Karpas-422 (cell line): ENCODE results near the gene FUT7. TPM values are rescaled to one million over a fixed set of nuclear protein-coding genes. Genes with fewer than 3 reads are reported as not detected.
A peak's percentile ranks its signal among the peaks of the same experiment; 100 is the strongest.

Experiments
- DNase-seq: peaks from one replicate; pipeline ENCODE4 v3.0.0-alpha.2; 2015
- H2AFZ ChIP-seq: fragments of 200-600 bp; sonication (generic); 2 replicates; pipeline ENCODE4 v1.6.1; 2014; ENCODE audit warnings: antibody characterized with exemption, low read length, mixed read lengths
- H3K27ac ChIP-seq: fragments of 200-600 bp; sonication (generic); 2 replicates; pipeline ENCODE4 v1.5.1; 2014; ENCODE audit warnings: mild to moderate bottlenecking, low read length, moderate library complexity
- H3K27me3 ChIP-seq: fragments of 200-600 bp; sonication (generic); 2 replicates; pipeline ENCODE4 v1.6.1; 2014; ENCODE audit warnings: low read length, mixed read lengths
- H3K36me3 ChIP-seq: fragments of 200-600 bp; sonication (generic); 2 replicates; pipeline ENCODE4 v1.6.1; 2014; ENCODE audit warnings: low read length, mixed read lengths; ENCODE audit not compliant: insufficient read depth
- H3K4me1 ChIP-seq: fragments of 200-600 bp; sonication (generic); 2 replicates; pipeline ENCODE4 v1.6.1; 2014; ENCODE audit warnings: mild to moderate bottlenecking, low read length, mixed read lengths
- H3K4me2 ChIP-seq: fragments of 200-600 bp; sonication (generic); 2 replicates; pipeline ENCODE4 v1.6.1; 2014; ENCODE audit warnings: low read length, low read depth, mild to moderate bottlenecking; ENCODE audit not compliant: poor library complexity, severe bottlenecking
- H3K4me3 ChIP-seq: fragments of 200-600 bp; sonication (generic); 2 replicates; pipeline ENCODE4 v1.5.1; 2014; ENCODE audit warnings: mild to moderate bottlenecking, antibody characterized with exemption, low read length, mixed read lengths
- H3K79me2 ChIP-seq: fragments of 200-600 bp; sonication (generic); 2 replicates; pipeline ENCODE4 v1.6.1; 2014; ENCODE audit warnings: mild to moderate bottlenecking, low read length, mixed read lengths
- H3K9ac ChIP-seq: fragments of 200-600 bp; sonication (generic); 2 replicates; pipeline ENCODE4 v1.6.0; 2014; ENCODE audit warnings: low read length
- H3K9me2 ChIP-seq: fragments of 200-600 bp; sonication (generic), shearing (Covaris generic); replicated peaks from 2 replicates; pipeline ENCODE4 v1.6.0; 2014; ENCODE audit warnings: mild to moderate bottlenecking, low read length, moderate library complexity; ENCODE audit not compliant: insufficient read depth
- H3K9me3 ChIP-seq: fragments of 300-700, 200-600 bp; sonication (generic); 2 replicates; pipeline ENCODE4 v1.6.1; 2014; ENCODE audit warnings: low read length, mixed read lengths
- H4K20me1 ChIP-seq: fragments of 200-600 bp; sonication (generic); 2 replicates; pipeline ENCODE4 v1.6.1; 2014; ENCODE audit warnings: mild to moderate bottlenecking, antibody characterized with exemption, low read length, low read depth; ENCODE audit not compliant: insufficient read depth
- total RNA-seq: library from RNA; depleted of rRNA; stranded (reverse); fragments of >200 nt; shearing (Covaris generic); gene quantifications from 2 replicates; pipeline ENCODE4 v1.2.3, GENCODE V29; 2014; ENCODE audit warnings: low replicate concordance

The FUT7 gene
- total RNA-seq, 1 experiment from 2014 or later = not detected

- no peaks in the 10 kb centered on the region for H3K4me1 ChIP-seq
- H4K20me1 ChIP-seq = no peaks in the 10 kb centered on the region
- no peaks in the 10 kb centered on the region for H3K9me2 ChIP-seq
- H2AFZ ChIP-seq = no peak overlapping the region
- no peak overlapping the region for H3K4me3 ChIP-seq
- no peaks in the 10 kb centered on the region for H3K9me3 ChIP-seq
- no peak overlapping the region for H3K4me2 ChIP-seq
- H3K36me3 ChIP-seq = no peaks in the 10 kb centered on the region
- no peaks in the 10 kb centered on the region for H3K27me3 ChIP-seq
- no peak overlapping the region for H3K27ac ChIP-seq
- H3K79me2 ChIP-seq = no peaks in the 10 kb centered on the region
- no peak overlapping the region for H3K9ac ChIP-seq
- DNase-seq = no peak
Measured at GRCh38 chr9:137015976-137016375, 15.9 kb downstream of the FUT7 start.

GRCh38 chr9:137015540-137015930 lies 16.4 kb downstream of the FUT7 start:
- Histone ChIP-seq H3K36me3 (no peaks in the 10 kb centered on the region), H3K4me3 (no peak overlapping the region)

GRCh38 chr9:137014776-137015539 lies 16.9 kb downstream of the FUT7 start:
- Histone ChIP-seq H2AFZ (no peak overlapping the region), H3K79me2 (no peaks in the 10 kb centered on the region), H3K27me3 (no peaks in the 10 kb centered on the region), H3K9me2 (no peaks in the 10 kb centered on the region), H3K9ac (no peak overlapping the region), H3K36me3 (no peaks in the 10 kb centered on the region), H3K4me3 (no peak overlapping the region), H4K20me1 (no peaks in the 10 kb centered on the region), H3K4me1 (no peaks in the 10 kb centered on the region), H3K4me2 (no peak overlapping the region), H3K27ac (no peak overlapping the region), H3K9me3 (no peaks in the 10 kb centered on the region)
- no peak for DNase-seq

More at GRCh38 chr9:137015540-137015930, 16.4 kb downstream of the FUT7 start:
- Histone ChIP-seq H2AFZ (no peak overlapping the region), H3K9me2 (no peaks in the 10 kb centered on the region), H3K4me2 (no peak overlapping the region), H3K27ac (no peak overlapping the region), H3K9ac (no peak overlapping the region), H3K79me2 (no peaks in the 10 kb centered on the region), H3K4me1 (no peaks in the 10 kb centered on the region), H4K20me1 (no peaks in the 10 kb centered on the region), H3K9me3 (no peaks in the 10 kb centered on the region), H3K27me3 (no peaks in the 10 kb centered on the region)
- DNase-seq = no peak

GRCh38 chr9:137014166-137014565 lies 17.7 kb downstream of the FUT7 start:
- Histone ChIP-seq H4K20me1 (no peaks in the 10 kb centered on the region), H3K9ac (no peak overlapping the region), H3K4me1 (no peaks in the 10 kb centered on the region), H3K9me3 (no peaks in the 10 kb centered on the region), H3K79me2 (no peaks in the 10 kb centered on the region), H3K4me3 (no peak overlapping the region), H3K36me3 (no peaks in the 10 kb centered on the region), H2AFZ (no peak overlapping the region), H3K27me3 (no peaks in the 10 kb centered on the region), H3K9me2 (no peaks in the 10 kb centered on the region), H3K4me2 (no peak overlapping the region), H3K27ac (no peak overlapping the region)
- no peak for DNase-seq

- Histone ChIP-seq H4K20me1 (no peaks in the 10 kb centered on the region), H3K79me2 (no peaks in the 10 kb centered on the region), H3K9ac (no peak overlapping the region), H3K9me3 (no peaks in the 10 kb centered on the region), H3K27ac (no peak overlapping the region), H2AFZ (no peak overlapping the region), H3K9me2 (no peaks in the 10 kb centered on the region), H3K36me3 (no peaks in the 10 kb centered on the region), H3K4me1 (no peaks in the 10 kb centered on the region), H3K4me3 (no peak overlapping the region), H3K4me2 (no peak overlapping the region), H3K27me3 (no peaks in the 10 kb centered on the region)
- no peak for DNase-seq
Measured at GRCh38 chr9:137013571-137013940, 18.3 kb downstream of the FUT7 start.

GRCh38 chr9:137012694-137013570 lies 19.0 kb downstream of the FUT7 start:
- no peak overlapping the region for H3K4me3 ChIP-seq
- H3K27ac ChIP-seq = no peak overlapping the region
- no peaks in the 10 kb centered on the region for H4K20me1 ChIP-seq
- H3K9ac ChIP-seq = no peak overlapping the region
- no peak overlapping the region for H2AFZ ChIP-seq
- no peaks in the 10 kb centered on the region for H3K36me3 ChIP-seq
- no peaks in the 10 kb centered on the region for H3K79me2 ChIP-seq
- no peak overlapping the region for H3K4me2 ChIP-seq
- DNase-seq = peak; percentile 60
- no peaks in the 10 kb centered on the region for H3K9me3 ChIP-seq
- H3K4me1 ChIP-seq = no peaks in the 10 kb centered on the region
- no peaks in the 10 kb centered on the region for H3K9me2 ChIP-seq
- H3K27me3 ChIP-seq = no peaks in the 10 kb centered on the region

- Histone ChIP-seq H4K20me1 (no peaks in the 10 kb centered on the region), H3K4me2 (no peak overlapping the region), H3K4me3 (no peak overlapping the region), H2AFZ (no peak overlapping the region), H3K9ac (no peak overlapping the region), H3K79me2 (no peaks in the 10 kb centered on the region), H3K9me3 (no peaks in the 10 kb centered on the region), H3K4me1 (no peaks in the 10 kb centered on the region), H3K36me3 (no peaks in the 10 kb centered on the region), H3K27ac (no peak overlapping the region), H3K27me3 (no peaks in the 10 kb centered on the region), H3K9me2 (no peaks in the 10 kb centered on the region)
- no peak for DNase-seq
Measured at GRCh38 chr9:137011907-137012675, 19.8 kb downstream of the FUT7 start.

GRCh38 chr9:137011156-137011555 lies 20.7 kb downstream of the FUT7 start:
- Histone ChIP-seq H2AFZ (no peak overlapping the region), H3K9ac (no peak overlapping the region), H3K4me3 (no peak overlapping the region), H3K27me3 (no peaks in the 10 kb centered on the region), H3K9me3 (no peaks in the 10 kb centered on the region), H3K79me2 (no peaks in the 10 kb centered on the region), H4K20me1 (no peaks in the 10 kb centered on the region), H3K4me1 (no peaks in the 10 kb centered on the region), H3K4me2 (no peak overlapping the region), H3K27ac (no peak overlapping the region), H3K36me3 (no peaks in the 10 kb centered on the region), H3K9me2 (no peaks in the 10 kb centered on the region)
- no peak for DNase-seq
